Prostate gland (tissue), 2 donors: ENCODE measurements around the gene CPT2.

Experiments used
- CTCF ChIP-seq, 4 experiments: fragments of 200-600 bp in 2 of 4; fragments of 450-650 bp in 2 of 4; sonication (generic) in 2 of 4; IDR thresholded peaks; 1 replicate in 3 of 4; 2 replicates in 1 of 4; pipeline ENCODE4 v1.5.1; 2016 to 2019; ENCODE audit warnings: antibody characterized with exemption in 4 of 4, mild to moderate bottlenecking in 2 of 4, moderate library complexity in 2 of 4
- POLR2A ChIP-seq: fragments of 450-650 bp; IDR thresholded peaks from one replicate; pipeline ENCODE4 v1.6.1; 2016; ENCODE audit warnings: antibody characterized with exemption, mild to moderate bottlenecking
- POLR2AphosphoS5 ChIP-seq: sonication (generic); formaldehyde crosslinking; IDR thresholded peaks from one replicate; pipeline ENCODE4 v1.6.1; 2017; ENCODE audit warnings: antibody characterized with exemption

GRCh38 chr1:53155945-53156344, 40.7 kb upstream of the CPT2 start:
- no peak for TF ChIP-seq CTCF (IDR thresholded peaks at IDR 0.05)
- TF ChIP-seq POLR2AphosphoS5 = no peak
- no peak for TF ChIP-seq POLR2A
